ENCODE data around the gene TBC1D17.

GRCh38 chr19:49894011-49894664, 16.6 kb downstream of the TBC1D17 start:
- TF ChIP-seq EZH2phosphoT487 (conservative IDR thresholded peaks at IDR 0.05; ENCODE audit: low read length): no peak
- no peak for TF ChIP-seq CTCF (IDR thresholded peaks at IDR 0.05; ENCODE audit: insufficient read depth, low read length, poor library complexity, severe bottlenecking)

Measured in SU-DHL-6 (cell line).